Upper lobe of left lung (tissue), 4 donors: Measurements from ENCODE around the gene FMNL2.

Source experiments
- CTCF ChIP-seq, 6 experiments: fragments of 450-650 bp in 4 of 6; fragments of 200-600 bp in 2 of 6; sonication (generic) in 2 of 6; IDR thresholded peaks; one replicate each; pipeline ENCODE4 v1.5.1; 2016 to 2019; ENCODE audit warnings: antibody characterized with exemption in 6 of 6
- EP300 ChIP-seq, 4 donors: sonication (generic); formaldehyde crosslinking; IDR thresholded peaks; one replicate each; pipeline ENCODE4 v1.5.1; 2017; ENCODE audit warnings: antibody characterized with exemption in 4 of 4, control low read depth in 2 of 4
- POLR2AphosphoS5 ChIP-seq, 2 donors: sonication (generic); formaldehyde crosslinking; IDR thresholded peaks; one replicate each; pipeline ENCODE4 v1.5.1; 2017; ENCODE audit warnings: antibody characterized with exemption in 2 of 2

GRCh38 chr2:152552888-152553287, 217.9 kb downstream of the FMNL2 start:
- no peak for TF ChIP-seq CTCF (IDR thresholded peaks at IDR 0.05)
- TF ChIP-seq POLR2AphosphoS5 (IDR thresholded peaks at IDR 0.05): no peak
- TF ChIP-seq EP300 (IDR thresholded peaks at IDR 0.05): no peak
